HEK293 (cell line): ENCODE data around the gene MYADML2.

Source experiments
- CTCF ChIP-seq: fragments of 450-650 bp; formaldehyde crosslinking; IDR thresholded peaks from 2 replicates; pipeline ENCODE4 v1.5.1; 2016; ENCODE audit warnings: missing biosample characterization, missing genetic modification characterization
- KLF7 ChIP-seq: fragments of 450-650 bp; formaldehyde crosslinking; IDR thresholded peaks from 2 replicates; pipeline ENCODE4 v1.5.1; 2016; ENCODE audit warnings: missing biosample characterization, missing genetic modification characterization, borderline replicate concordance
- PBX3 ChIP-seq: sonication (generic); formaldehyde crosslinking; IDR thresholded peaks from 2 replicates; pipeline ENCODE4 v1.8.1; 2022; ENCODE audit warnings: mild to moderate bottlenecking, moderate library complexity, missing genetic modification reagents
- ZNF26 ChIP-seq: fragments of 450-650 bp; formaldehyde crosslinking; IDR thresholded peaks from 2 replicates; pipeline ENCODE4 v1.5.1; 2016; ENCODE audit warnings: missing biosample characterization, missing genetic modification characterization
- ZNF398 ChIP-seq: fragments of 450-650 bp; formaldehyde crosslinking; IDR thresholded peaks from 2 replicates; pipeline ENCODE4 v1.5.1; 2017; ENCODE audit warnings: missing biosample characterization, missing genetic modification characterization
- ZNF610 ChIP-seq: fragments of 450-650 bp; formaldehyde crosslinking; IDR thresholded peaks from 2 replicates; pipeline ENCODE4 v1.5.1; 2016; ENCODE audit warnings: missing biosample characterization, missing genetic modification characterization, borderline replicate concordance
- ZNF624 ChIP-seq: fragments of 450-650 bp; formaldehyde crosslinking; IDR thresholded peaks from 2 replicates; pipeline ENCODE4 v1.5.1; 2017; ENCODE audit warnings: missing biosample characterization, missing genetic modification characterization

- no peak for TF ChIP-seq ZNF26 (tag by site-specific recombination)
- TF ChIP-seq CTCF (tag by site-specific recombination): no peak
- no peak for TF ChIP-seq ZNF610 (tag by site-specific recombination)
- TF ChIP-seq ZNF624 (tag by site-specific recombination): no peak
- no peak for TF ChIP-seq ZNF398 (tag by site-specific recombination)
- no peak for TF ChIP-seq KLF7 (tag by site-specific recombination)
- no peak for TF ChIP-seq PBX3
Measured at GRCh38 chr17:81973432-81973831, 26.4 kb upstream of the MYADML2 start.
